NCI-H2107 (cell line): ENCODE measurements around the gene PTTG1.
"Not testable (repeated sequence)": the region's sequence is repeated elsewhere in the genome, so short reads cannot be mapped to it uniquely, and the experiment has no call there.

ENCODE experiments used
- DNase-seq: peaks from one replicate; lab custom pipeline; 2025; lab: John Stamatoyannopoulos, UW

Gene PTTG1

GRCh38 chr5:160423099-160423498 is 1.4 kb downstream of the PTTG1 start:
- no peak for DNase-seq

GRCh38 chr5:160427607-160428006 is 6.0 kb downstream of the PTTG1 start:
- no peak for DNase-seq

GRCh38 chr5:160432196-160432595 is 10.5 kb downstream of the PTTG1 start:
- peak; percentile 1 for DNase-seq

- DNase-seq, result no peak
Observed at GRCh38 chr5:160432787-160433186, 11.1 kb downstream of the PTTG1 start.

GRCh38 chr5:160434022-160434531 is 12.4 kb downstream of the PTTG1 start:
- peak; percentile 15 for DNase-seq

GRCh38 chr5:160435532-160435931 is 13.9 kb downstream of the PTTG1 start:
- DNase-seq, result no peak

- DNase-seq, result no peak
Observed at GRCh38 chr5:160436017-160436416, 14.4 kb downstream of the PTTG1 start.

- not testable (repeated sequence) for DNase-seq
Observed at GRCh38 chr5:160436661-160437060, 15.0 kb downstream of the PTTG1 start.

- no peak for DNase-seq
Observed at GRCh38 chr5:160437271-160437670, 15.6 kb downstream of the PTTG1 start.

- no peak for DNase-seq
Observed at GRCh38 chr5:160438316-160439204, 16.9 kb downstream of the PTTG1 start.

- peak; percentile 28 for DNase-seq
Observed at GRCh38 chr5:160439205-160439600, 17.5 kb downstream of the PTTG1 start.

- DNase-seq, result no peak
Observed at GRCh38 chr5:160441311-160441781, 19.7 kb downstream of the PTTG1 start.

GRCh38 chr5:160442824-160443431 is 21.3 kb downstream of the PTTG1 start:
- no peak for DNase-seq

- no peak for DNase-seq
Observed at GRCh38 chr5:160444407-160444806, 22.8 kb downstream of the PTTG1 start.

- no peak for DNase-seq
Observed at GRCh38 chr5:160445132-160445531, 23.5 kb downstream of the PTTG1 start.

GRCh38 chr5:160445751-160446150 is 24.1 kb downstream of the PTTG1 start:
- no peak for DNase-seq

GRCh38 chr5:160448886-160449285 is 27.2 kb downstream of the PTTG1 start:
- no peak for DNase-seq

- DNase-seq, result no peak
Observed at GRCh38 chr5:160449458-160449857, 27.8 kb downstream of the PTTG1 start.

- no peak for DNase-seq
Observed at GRCh38 chr5:160450164-160450932, 28.7 kb downstream of the PTTG1 start.

GRCh38 chr5:160451281-160451680 is 29.6 kb downstream of the PTTG1 start:
- DNase-seq, result no peak

GRCh38 chr5:160452036-160452435 is 30.4 kb downstream of the PTTG1 start:
- no peak for DNase-seq

GRCh38 chr5:160452795-160453194 is 31.1 kb downstream of the PTTG1 start:
- DNase-seq, result no peak
